ENCODE results near the gene HERPUD1.

GRCh38 chr16:56891685-56892084, 40.3 kb upstream of the HERPUD1 start:
- no peak for TF ChIP-seq CTCF (conservative IDR thresholded peaks at IDR 0.05)
- TF ChIP-seq ZFX (IDR thresholded peaks at IDR 0.05): no peak
